HG02763 (cell line): Measurements from ENCODE around the gene NR2C2.
"Not testable (repeated sequence)": the region's sequence is repeated elsewhere in the genome, so short reads cannot be mapped to it uniquely, and the experiment has no call there.

Source experiments
- ATAC-seq: cut with Tn5 transposase; IDR thresholded peaks from one replicate; pipeline ENCODE4 v1.9.1; 2021; ENCODE audit warnings: mild to moderate bottlenecking, moderate library complexity; ENCODE audit not compliant: unreplicated experiment

Gene NR2C2

DNA sequence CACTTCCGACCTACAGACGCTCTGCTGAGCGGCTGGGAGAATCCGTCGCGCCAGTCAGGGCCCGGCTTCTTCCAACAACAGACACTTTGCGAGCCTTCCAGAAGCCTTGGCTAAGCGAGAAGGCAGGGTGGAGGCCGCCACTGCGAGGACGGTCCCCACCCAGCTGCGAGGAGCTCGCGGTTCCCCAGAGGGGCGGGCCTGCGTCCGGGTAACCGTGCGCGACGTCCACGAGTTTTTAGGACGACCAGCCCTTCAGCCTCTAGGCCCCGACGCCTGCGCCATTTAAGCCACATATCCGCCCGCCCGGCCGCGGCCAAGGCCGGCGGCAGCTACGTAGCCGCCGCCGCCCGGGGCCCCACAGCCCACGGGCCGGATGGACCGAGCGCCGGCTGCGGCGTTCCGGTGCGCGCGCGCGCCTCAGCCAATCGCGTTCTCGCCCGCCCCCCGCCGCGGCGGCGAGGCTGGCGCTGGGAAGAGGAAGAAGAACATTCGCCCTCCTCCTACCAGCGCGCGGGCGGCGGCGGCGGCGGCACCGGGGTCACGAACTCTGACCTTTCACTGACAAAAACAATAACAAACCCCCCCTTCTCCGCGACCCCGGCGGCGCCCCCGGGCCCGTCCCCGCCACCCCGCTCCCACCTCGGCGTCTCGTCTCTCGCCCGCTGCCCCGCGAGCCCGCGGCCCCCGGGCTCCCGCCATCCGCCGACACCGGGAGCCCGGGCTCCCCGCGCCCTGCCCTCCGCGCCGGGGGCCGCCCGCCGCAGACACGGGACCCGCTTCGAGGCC lies at the start of gene NR2C2:
NR2C2 (plus strand) TSS at position 484 of the 786 bp plus-strand sequence. CDS start 56,332 bp downstream, outside the sequence.
- peak; percentile 53 for ATAC-seq

DNA sequence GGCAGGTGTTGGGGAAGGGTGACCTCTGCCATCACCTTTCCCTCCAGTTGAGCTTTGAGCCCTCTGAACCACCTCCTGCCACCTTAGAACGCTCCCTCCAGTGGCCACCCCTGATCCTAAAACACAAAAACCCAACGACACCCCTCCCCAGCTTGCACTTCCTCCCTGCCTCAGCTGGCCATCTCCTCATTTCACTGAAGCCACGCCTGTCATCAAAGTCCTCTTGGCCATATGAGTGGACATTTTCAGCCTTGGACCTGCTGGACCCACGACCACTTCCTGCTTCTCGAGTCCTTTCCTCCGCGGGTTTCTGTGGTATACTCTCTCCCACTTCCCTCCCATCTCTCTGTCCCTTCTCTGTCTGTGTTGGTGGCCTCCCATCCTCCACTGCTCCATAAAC lies 48.5 kb upstream of the NR2C2 start:
- no peak for ATAC-seq

- ATAC-seq, result no peak
Observed at GRCh38 chr3:14899993-14900618, 47.3 kb upstream of the NR2C2 start.

- ATAC-seq, result no peak
Observed at GRCh38 chr3:14900881-14901873, 46.2 kb upstream of the NR2C2 start.

GRCh38 chr3:14902719-14903118 lies 44.7 kb upstream of the NR2C2 start:
- no peak for ATAC-seq

- not testable (repeated sequence) for ATAC-seq
Observed at GRCh38 chr3:14903501-14903900, 43.9 kb upstream of the NR2C2 start.

DNA sequence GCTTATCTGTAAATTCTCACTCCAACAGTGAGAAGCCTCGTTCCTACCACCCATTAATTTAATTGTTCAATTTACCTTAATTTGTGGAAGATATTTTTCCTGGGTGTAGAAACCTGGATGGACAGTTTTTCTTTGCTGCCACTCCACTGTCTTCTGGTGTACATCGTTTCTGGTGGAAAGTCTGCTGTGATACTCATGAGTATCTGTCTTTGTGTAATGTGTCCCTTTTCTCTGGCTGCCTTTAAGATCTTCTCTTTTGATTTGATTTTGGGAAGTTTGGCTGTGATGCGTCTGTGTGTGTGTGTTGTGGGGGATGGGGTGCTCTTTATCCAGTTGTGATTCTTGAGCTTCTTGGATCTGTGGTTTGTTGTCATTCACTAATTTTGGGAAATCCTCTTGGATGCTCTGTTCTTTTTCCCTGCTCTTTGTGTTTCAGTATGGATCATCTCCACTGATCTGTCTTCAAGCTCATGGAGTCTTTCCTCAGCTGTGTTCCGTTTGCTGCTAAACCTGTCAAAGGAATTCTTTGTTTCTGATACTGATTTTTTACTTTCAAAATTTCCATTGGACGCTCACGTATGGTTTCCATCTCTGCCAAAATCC lies 42.2 kb upstream of the NR2C2 start:
- no peak for ATAC-seq

DNA sequence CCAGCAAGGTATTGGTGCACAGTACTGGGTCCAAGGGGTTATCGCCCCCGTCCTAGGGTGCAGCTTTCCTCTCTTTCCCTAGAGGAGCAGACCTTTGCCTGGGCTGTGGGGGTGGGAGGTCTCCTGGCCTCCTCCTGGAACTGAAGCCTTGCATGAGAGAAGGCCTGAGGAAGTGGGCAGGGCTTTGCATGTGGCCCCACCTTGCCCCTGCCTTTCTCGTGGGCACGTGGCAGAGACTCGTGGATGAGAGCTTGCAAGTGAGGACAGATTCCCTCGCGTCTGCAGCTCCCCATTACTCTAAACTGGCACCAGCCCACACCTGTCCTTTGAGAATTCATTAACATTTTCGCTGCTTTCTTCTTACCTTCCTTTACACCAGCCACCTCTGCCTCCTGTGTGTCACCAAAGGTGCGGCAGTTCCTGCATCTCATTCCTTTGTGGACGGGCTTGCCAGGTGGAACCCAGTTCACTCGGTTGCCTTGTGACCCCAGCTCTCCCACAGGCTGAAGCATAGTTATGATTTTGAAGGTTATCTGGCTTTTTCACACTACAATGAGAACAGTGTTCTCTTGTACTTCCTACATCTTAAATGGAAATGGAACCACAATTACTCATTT lies 40.9 kb upstream of the NR2C2 start:
- no peak for ATAC-seq

DNA sequence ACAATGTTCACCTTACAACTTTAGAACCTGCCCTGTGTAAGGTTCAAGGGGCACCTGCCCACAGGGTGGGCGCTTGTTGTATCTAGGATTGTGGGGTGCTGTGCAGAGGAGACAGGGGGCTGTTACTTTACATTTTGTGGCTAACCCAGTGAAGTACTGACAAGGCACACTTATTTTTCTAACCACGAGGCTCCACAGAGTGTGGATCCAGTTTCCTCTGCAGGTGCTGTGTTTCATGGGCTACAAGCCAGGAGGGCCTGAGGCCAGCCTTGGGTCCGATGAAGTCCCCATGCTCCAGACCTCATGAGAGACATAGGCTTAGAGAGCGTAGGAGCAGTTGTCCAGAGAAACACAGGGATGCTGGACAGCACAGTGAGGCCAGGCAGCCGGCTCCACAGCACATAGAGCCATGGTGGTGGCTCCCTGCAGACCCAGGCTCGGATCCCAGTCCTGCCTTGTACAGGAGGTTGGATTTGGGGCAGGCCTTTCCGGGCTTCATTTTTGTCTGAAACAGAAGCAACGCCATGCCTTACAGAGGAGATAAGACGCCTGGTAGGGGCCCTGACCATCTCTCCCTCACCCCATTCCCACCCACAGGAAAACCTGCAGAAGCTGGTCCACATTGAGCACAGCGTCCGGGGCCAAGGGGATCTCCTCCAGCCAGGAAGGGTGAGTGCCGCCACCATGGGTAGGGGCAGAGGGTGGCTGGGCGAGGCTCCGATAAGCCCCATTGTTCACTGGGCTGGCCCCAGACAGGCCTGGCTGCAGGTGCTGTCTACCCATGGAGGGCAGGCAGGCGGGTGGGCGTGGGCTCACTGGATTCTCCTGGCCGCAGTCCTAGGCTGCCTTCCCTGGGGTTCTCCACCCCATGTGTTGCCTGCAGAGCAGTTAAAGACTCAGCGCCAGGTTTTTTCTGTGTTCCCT lies 40.1 kb upstream of the NR2C2 start:
- no peak for ATAC-seq

DNA sequence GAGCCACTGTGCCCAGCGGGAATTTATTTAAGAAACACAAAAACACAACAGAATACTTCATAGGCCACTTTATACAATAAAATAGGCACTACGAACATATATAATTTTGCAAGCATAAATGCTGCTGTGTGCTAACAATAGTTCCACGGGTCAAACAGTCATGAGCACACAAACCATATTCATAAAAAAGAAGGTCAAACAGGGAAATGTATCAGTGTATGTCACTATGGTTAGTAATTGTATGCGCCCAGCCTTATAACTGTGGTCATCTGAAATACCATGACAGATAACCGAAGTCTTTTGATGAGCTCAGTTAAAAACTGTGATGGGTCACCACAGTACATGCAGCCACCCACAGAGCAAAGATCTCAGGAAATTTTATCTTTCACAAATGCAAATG lies 38.1 kb upstream of the NR2C2 start:
- no peak for ATAC-seq

GRCh38 chr3:14911651-14912050 lies 35.7 kb upstream of the NR2C2 start:
- ATAC-seq, result no peak

DNA sequence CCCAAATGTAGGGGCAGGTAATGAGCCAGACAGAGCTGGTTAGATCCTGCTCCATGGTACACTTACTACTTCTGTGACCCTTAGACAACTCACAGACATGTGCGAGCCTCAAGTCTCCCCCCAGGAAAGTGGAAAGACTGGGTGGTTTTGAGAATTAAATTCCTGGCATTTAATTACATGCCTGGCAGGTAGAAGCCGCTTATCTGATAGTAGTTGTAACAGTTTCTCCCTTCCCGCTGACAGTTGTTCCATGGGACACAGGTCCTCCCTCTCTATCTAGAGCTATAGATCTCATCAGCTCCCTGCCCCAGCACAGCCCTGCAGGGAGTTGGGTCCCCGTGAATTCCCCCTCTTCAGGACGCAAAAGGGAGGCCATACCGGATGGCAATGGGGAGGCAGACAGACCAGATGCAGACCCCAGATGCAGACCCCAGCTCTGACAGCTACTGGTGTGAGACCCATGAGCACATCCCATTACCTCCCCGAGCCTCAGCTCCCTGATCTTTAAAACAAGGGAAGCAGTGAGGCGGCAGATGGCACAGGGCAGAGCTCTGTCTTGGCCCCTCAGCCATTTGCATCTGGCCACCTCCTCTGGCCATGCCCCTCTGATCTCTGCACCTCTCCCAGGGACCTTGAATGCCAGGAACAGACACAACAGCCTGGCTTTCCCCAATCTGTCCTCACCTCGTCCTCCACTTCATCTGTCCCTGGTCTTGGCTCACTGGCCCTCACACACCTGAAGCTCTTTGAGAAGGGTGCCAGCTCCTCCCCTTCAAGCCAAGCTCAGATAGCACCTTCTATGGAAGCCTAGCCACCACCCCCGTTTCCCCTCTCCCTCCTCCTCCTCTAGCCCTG lies 34.1 kb upstream of the NR2C2 start:
- no peak for ATAC-seq

GRCh38 chr3:14913926-14914778 lies 33.2 kb upstream of the NR2C2 start:
- no peak for ATAC-seq

DNA sequence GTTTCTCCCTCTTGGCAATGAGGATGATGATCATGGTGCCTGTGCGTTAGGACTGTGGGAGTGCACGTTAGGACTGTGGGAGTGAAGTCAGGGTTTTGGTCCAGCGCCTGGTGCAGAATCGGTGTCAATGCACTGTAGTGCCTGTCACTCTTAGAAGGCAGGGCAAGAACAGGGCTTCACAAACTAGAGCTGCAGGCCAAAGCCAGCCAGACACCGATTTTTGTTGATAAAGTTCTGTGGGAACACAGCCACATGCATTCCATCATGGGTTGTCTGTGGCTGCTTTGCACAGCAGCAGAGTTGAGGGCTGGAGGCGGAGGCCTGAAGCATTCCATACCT lies 32.6 kb upstream of the NR2C2 start:
- ATAC-seq, result no peak

DNA sequence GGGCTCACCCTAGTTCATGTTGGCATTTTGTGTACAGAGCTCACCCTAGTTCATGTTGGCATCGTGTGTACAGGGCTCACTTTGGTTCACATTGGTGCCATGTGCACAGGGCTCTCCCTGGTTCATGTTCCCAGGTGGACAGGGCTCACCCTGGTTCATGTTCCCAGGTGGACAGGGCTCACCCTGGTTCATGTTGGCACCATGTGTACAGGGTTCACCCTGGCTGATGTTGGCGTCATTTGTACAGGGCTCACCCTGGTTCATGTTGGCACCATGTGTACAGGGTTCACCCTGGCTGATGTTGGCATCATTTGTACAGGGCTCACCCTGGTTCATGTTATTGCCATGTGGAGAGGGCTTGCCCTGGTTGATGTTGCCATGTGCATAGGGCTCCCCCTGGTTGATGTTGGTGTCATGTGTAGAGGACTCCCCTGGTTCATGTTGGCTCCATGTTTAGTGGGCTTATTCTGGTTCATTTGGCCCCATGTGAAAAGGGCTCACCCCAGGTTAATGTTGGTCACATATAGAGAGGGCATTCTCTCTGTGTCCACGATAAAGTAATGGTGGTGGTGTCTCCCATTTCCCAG lies 31.7 kb upstream of the NR2C2 start:
- no peak for ATAC-seq

- no peak for ATAC-seq
Observed at GRCh38 chr3:14918356-14918860, 29.0 kb upstream of the NR2C2 start.

DNA sequence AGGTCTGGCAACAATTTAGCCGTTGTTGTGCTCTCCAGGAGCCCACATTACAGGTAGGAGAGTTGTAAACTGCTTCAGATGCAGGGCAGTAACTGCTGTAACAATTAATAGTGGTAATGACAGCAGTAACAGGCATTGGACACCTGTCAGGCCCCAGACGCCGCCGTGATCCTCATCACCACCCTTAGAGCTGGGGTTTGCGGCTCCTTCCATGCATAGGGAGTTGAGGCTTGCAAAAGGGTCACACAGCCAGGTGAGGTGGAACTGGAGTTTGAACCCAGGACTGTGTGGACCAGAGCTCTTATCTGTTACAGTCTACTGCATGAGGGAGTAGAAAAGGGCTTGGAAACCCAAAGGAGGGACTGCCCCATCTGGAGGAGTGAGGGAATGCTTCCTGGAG lies 26.8 kb upstream of the NR2C2 start:
- no peak for ATAC-seq
